ENCODE data around the gene ATP6V0A1. TPM values are rescaled to one million over a fixed set of nuclear protein-coding genes. Genes with fewer than 3 reads are reported as not detected.
"Not testable (repeated sequence)": the region's sequence is repeated elsewhere in the genome, so short reads cannot be mapped to it uniquely, and the experiment has no call there.

The ATP6V0A1 gene
- total RNA-seq, 1 donor from 2014 or later: 20.0 TPM

DNA sequence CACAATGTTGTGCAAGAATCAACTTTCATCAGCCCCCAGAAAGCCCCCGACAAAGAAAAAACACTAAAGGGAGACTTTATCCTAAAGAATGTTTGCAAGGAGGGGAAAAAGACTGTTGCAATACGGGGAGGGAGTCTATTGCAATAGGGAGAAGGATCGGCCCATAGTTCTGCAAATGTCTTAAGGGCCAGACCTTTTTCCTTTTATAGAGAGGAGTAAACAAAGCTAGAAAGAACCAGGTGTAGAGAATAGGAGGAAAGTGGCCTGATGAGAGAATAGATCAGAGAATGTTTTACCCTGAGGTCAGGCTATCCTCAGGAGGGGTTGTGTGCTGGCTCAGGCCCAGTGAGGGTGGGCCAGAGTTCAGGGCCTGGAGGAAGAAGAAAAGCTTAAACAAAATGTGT, 26.9 kb upstream of the ATP6V0A1 start:
- no peaks in the 10 kb centered on the region for H3K27me3 ChIP-seq (ENCODE audit: control insufficient read depth, insufficient read depth, low read length)
- no peaks in the 10 kb centered on the region for H3K36me3 ChIP-seq (ENCODE audit: control insufficient read depth, insufficient read depth, low read length)
- DNase-seq (ENCODE audit: low read depth): no peak
- no peak for FAIRE-seq
- TF ChIP-seq, protein P1, sequence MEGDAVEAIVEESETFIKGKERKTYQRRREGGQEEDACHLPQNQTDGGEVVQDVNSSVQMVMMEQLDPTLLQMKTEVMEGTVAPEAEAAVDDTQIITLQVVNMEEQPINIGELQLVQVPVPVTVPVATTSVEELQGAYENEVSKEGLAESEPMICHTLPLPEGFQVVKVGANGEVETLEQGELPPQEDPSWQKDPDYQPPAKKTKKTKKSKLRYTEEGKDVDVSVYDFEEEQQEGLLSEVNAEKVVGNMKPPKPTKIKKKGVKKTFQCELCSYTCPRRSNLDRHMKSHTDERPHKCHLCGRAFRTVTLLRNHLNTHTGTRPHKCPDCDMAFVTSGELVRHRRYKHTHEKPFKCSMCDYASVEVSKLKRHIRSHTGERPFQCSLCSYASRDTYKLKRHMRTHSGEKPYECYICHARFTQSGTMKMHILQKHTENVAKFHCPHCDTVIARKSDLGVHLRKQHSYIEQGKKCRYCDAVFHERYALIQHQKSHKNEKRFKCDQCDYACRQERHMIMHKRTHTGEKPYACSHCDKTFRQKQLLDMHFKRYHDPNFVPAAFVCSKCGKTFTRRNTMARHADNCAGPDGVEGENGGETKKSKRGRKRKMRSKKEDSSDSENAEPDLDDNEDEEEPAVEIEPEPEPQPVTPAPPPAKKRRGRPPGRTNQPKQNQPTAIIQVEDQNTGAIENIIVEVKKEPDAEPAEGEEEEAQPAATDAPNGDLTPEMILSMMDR (IDR thresholded peaks at IDR 0.05; ENCODE audit: insufficient read depth, low read length, severe bottlenecking): no peak
- no peak overlapping the region for H3K4me3 ChIP-seq (ENCODE audit: low read depth, low read length)

DNA sequence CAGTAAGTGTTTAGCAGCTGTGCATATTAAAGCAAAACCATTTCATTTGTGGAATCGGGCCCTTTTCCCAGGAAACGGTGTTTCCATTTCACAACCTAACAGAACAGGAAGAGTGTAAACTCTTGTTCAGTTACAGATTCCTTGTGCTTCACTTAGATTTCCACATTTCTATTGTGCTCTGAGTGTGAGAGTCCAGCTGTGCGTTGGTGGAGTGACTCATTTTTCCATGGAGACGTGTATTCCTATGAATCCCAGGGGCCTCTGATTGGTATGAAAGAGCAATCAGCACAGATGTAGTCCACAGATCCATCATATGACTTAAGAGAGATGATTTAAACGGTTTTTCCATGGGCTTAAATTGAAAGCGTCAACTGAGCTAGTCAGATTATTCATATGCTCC, 22.3 kb upstream of the ATP6V0A1 start:
- Histone ChIP-seq H3K27me3 (ENCODE audit: control insufficient read depth, insufficient read depth, low read length) (no peaks in the 10 kb centered on the region), H3K4me3 (ENCODE audit: low read depth, low read length) (no peak overlapping the region), H3K36me3 (ENCODE audit: control insufficient read depth, insufficient read depth, low read length) (no peaks in the 10 kb centered on the region)
- DNase-seq (ENCODE audit: low read depth): peak; percentile 93
- no peak for FAIRE-seq
- TF ChIP-seq, protein P1 (IDR thresholded peaks at IDR 0.05; ENCODE audit: insufficient read depth, low read length, severe bottlenecking): no peak

DNA sequence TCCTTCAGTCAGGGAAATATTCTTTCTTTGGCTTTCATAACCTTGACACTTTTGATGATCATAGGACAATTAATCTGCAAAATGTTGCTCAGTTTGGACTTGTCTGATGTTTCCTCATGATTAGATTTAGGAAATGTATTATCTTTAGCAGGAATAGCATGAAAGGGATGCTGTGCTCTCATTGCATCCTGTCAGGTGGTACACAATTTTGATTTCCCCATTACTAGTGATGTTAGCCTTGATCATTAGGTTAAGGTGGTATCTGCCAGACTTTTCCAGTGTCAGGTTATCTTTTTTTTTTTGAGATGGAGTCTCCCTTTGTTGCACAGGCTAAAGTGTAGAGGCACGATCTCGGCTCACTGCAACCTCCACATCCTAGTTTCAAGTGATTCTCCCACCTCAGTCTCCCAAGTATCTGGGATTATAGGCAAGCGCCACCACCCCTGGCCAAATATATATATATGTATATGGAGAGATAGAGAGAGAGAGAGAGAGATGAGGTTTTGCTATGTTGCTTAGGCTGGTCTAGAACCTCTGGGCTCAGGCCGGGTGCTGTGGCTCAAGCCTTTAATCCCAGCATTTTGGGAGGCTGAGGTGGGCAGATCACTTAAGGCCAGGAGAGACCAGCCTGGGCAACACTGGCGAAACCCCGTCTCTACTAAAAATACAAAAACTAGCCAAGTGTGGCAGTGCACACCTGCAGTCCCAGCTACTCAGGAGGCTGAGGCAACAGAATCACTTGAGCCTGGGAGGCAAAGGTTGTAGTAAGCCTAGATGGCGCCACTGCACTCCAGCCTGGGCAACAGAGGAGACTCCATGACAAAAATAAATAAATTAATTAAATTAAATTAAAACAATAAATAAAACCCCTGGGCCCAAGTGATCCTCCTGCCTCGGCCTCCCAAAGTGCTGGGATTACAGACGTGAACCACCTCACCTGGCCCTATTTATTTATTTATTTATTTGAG, 19.8 kb upstream of the ATP6V0A1 start:
- Histone ChIP-seq H3K27me3 (ENCODE audit: control insufficient read depth, insufficient read depth, low read length) (no peaks in the 10 kb centered on the region), H3K36me3 (ENCODE audit: control insufficient read depth, insufficient read depth, low read length) (no peaks in the 10 kb centered on the region), H3K4me3 (ENCODE audit: low read depth, low read length) (no peak overlapping the region)
- TF ChIP-seq, protein P1 (IDR thresholded peaks at IDR 0.05; ENCODE audit: insufficient read depth, low read length, severe bottlenecking): peak; percentile 51
- DNase-seq (ENCODE audit: low read depth): no peak
- no peak for FAIRE-seq

DNA sequence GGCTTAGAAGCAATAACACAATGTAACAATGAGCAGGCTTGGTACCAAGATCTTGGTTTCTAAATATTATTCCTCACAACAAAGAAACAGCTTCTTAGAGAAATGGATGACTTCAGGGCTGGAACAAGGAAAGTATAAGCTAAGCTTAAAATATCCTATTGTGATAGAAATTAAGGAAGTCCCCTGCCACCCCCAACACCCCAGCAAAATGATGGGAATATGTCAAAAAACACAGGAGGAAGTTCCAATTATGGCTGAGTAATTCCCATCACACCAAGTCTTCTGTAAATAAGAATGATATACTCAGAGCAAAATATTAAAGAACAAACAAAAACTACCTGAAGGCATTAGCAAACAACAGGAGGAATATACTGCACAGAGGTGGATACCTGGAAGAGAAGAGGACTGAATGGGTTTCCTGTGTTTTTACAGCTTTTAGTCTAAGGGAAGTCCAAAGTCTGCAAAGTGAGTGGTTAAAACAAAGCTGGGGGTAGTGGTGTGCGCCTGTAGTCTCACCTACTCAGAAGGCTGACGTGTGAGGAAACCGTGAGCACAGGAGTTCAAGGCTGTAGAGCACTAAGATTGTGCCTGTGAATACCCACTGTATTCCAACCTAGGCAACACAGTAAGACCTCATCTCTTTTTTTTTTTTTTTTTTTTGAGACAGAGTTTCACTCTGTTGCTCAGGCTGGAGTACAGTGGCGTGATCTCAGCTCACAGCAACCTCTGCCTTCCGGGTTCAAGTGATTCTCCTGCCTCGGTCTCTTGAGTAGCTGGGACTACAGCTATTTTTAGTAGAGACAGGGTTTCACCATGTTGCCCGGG, 17.1 kb upstream of the ATP6V0A1 start:
- Histone ChIP-seq H3K36me3 (ENCODE audit: control insufficient read depth, insufficient read depth, low read length) (no peaks in the 10 kb centered on the region), H3K4me3 (ENCODE audit: low read depth, low read length) (no peak overlapping the region), H3K27me3 (ENCODE audit: control insufficient read depth, insufficient read depth, low read length) (no peaks in the 10 kb centered on the region)
- FAIRE-seq (no peak), DNase-seq (ENCODE audit: low read depth) (no peak)
- TF ChIP-seq, protein P1 (IDR thresholded peaks at IDR 0.05; ENCODE audit: insufficient read depth, low read length, severe bottlenecking): no peak

DNA sequence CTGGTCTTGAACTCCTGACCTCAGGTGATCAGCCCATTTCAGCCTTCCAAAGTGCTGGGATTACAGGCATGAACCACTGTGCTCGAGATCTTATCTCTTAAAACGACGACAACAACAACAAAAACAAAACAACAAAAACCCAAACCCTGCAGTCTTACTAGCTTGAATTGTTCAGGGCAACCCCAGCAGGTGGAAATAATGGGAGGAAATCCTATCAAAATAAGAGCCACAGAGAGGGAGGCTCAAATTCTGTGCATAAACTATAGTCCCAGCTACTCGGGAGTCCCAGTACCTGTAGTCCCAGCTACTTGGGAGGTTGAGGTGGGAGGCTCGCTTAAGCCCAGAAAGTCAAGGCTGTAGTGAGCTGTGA, 16.5 kb upstream of the ATP6V0A1 start:
- TF ChIP-seq, protein P1 (IDR thresholded peaks at IDR 0.05; ENCODE audit: insufficient read depth, low read length, severe bottlenecking): no peak
- H3K36me3 ChIP-seq (ENCODE audit: control insufficient read depth, insufficient read depth, low read length): no peaks in the 10 kb centered on the region
- no peaks in the 10 kb centered on the region for H3K27me3 ChIP-seq (ENCODE audit: control insufficient read depth, insufficient read depth, low read length)
- H3K4me3 ChIP-seq (ENCODE audit: low read depth, low read length): no peak overlapping the region
- no peak for DNase-seq (ENCODE audit: low read depth)
- FAIRE-seq: no peak

DNA sequence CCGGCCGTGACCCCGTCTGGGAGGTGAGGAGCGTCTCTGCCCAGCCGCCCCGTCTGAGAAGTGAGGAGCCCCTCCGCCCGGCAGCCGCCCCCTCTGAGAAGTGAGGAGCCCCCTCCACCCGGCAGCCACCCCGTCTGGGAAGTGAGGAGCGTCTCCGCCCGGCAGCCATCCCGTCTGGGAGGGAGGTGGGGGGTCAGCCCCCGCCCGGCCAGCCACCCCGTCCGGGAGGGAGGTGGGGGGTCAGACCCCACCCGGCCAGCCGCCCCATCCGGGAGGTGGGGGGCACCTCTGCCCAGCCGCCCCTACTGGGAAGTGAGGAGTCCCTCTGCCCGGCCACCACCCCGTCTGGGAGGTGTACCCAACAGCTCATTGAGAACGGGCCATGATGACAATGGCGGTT, 9.5 kb upstream of the ATP6V0A1 start:
- H3K4me3 ChIP-seq (ENCODE audit: low read depth, low read length); FAIRE-seq; H3K27me3 ChIP-seq (ENCODE audit: control insufficient read depth, insufficient read depth, low read length); DNase-seq (ENCODE audit: low read depth); H3K36me3 ChIP-seq (ENCODE audit: control insufficient read depth, insufficient read depth, low read length): not testable (repeated sequence)

DNA sequence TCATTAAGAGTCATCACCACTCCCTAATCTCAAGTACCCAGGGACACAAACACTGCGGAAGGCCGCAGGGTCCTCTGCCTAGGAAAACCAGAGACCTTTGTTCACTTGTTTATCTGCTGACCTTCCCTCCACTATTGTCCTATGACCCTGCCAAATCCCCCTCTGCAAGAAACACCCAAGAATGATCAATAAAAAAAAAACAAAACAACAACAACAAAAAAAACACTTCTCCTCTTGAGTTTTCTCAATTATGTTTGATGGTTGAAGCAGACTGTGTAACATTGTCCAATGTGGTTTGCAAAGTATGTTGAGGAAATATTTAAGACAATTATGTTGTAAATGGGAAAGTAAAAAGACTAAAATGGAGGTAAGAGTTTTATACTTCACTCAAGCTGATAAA, 8.8 kb upstream of the ATP6V0A1 start:
- H3K36me3 ChIP-seq (ENCODE audit: control insufficient read depth, insufficient read depth, low read length); H3K27me3 ChIP-seq (ENCODE audit: control insufficient read depth, insufficient read depth, low read length); DNase-seq (ENCODE audit: low read depth); FAIRE-seq; H3K4me3 ChIP-seq (ENCODE audit: low read depth, low read length): not testable (repeated sequence)

DNA sequence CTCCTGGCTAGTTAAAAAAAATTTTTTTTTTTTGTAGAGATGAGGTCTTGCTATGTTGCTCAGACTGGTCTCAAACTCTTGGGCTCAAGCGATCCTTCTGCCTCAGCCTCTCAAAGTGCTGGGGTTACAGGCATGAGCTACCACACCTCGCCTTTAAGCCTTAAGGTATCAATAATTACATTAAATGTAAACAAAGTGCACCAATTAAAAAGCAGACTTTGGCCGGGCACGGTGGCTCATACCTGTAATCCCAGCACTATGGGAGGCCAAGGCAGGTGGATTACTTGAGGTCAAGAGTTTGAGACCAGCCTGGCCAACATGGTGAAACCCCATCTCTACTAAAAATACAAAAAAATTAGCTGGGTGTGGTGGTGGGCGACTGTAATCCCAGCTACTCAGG, 7.4 kb upstream of the ATP6V0A1 start:
- not testable (repeated sequence) for DNase-seq (ENCODE audit: low read depth); H3K36me3 ChIP-seq (ENCODE audit: control insufficient read depth, insufficient read depth, low read length); H3K4me3 ChIP-seq (ENCODE audit: low read depth, low read length); H3K27me3 ChIP-seq (ENCODE audit: control insufficient read depth, insufficient read depth, low read length); FAIRE-seq
